Lower leg skin (tissue), 3 donors: Measurements from ENCODE around the gene RFX2.

Experiments used
- CTCF ChIP-seq, 3 donors: fragments of 450-650 bp; IDR thresholded peaks; one replicate each; pipeline ENCODE4 v1.5.1; 2016; ENCODE audit warnings: antibody characterized with exemption in 3 of 3, mild to moderate bottlenecking in 3 of 3, moderate library complexity in 2 of 3
- POLR2A ChIP-seq, 2 donors: fragments of 450-650 bp; IDR thresholded peaks; one replicate each; pipeline ENCODE4 v1.6.1; 2016 to 2017; ENCODE audit warnings: antibody characterized with exemption in 2 of 2, mild to moderate bottlenecking in 1 of 2, moderate library complexity in 1 of 2

GRCh38 chr19:6045108-6045507 lies 65.2 kb downstream of the RFX2 start:
- TF ChIP-seq CTCF (IDR thresholded peaks at IDR 0.05) (no peak), POLR2A (IDR thresholded peaks at IDR 0.05) (no peak)
